Ishikawa (cell line): ENCODE measurements around the gene ZFAND3.

Source experiments
- CEBPB ChIP-seq: IDR thresholded peaks from 2 replicates; pipeline ENCODE4 v1.6.1; 2012
- CREB1 ChIP-seq: IDR thresholded peaks from 2 replicates; pipeline ENCODE4 v1.6.1; 2012; ENCODE audit warnings: low read depth
- EGR1 ChIP-seq: IDR thresholded peaks from 2 replicates; pipeline ENCODE4 v1.6.1; 2012
- EP300 ChIP-seq: IDR thresholded peaks from 2 replicates; pipeline ENCODE4 v1.6.1; 2012; ENCODE audit warnings: borderline replicate concordance
- FOXM1 ChIP-seq: IDR thresholded peaks from 2 replicates; pipeline ENCODE4 v1.6.1; 2012; ENCODE audit warnings: low read depth, borderline replicate concordance
- NFIC ChIP-seq: IDR thresholded peaks from 2 replicates; pipeline ENCODE4 v1.6.1; 2012
- RAD21 ChIP-seq: IDR thresholded peaks from 2 replicates; pipeline ENCODE4 v1.6.1; 2012; ENCODE audit warnings: low read depth
- TAF1 ChIP-seq: IDR thresholded peaks from 2 replicates; pipeline ENCODE4 v1.6.1; 2012; ENCODE audit warnings: low read depth, mild to moderate bottlenecking
- TCF12 ChIP-seq: IDR thresholded peaks from 2 replicates; pipeline ENCODE4 v1.6.1; 2012; ENCODE audit warnings: low read depth
- TEAD4 ChIP-seq: IDR thresholded peaks from 2 replicates; pipeline ENCODE4 v1.6.1; 2012
- YY1 ChIP-seq: IDR thresholded peaks from 2 replicates; pipeline ENCODE4 v1.6.1; 2012; ENCODE audit warnings: low read depth
- ZBTB7A ChIP-seq: IDR thresholded peaks from 2 replicates; pipeline ENCODE4 v1.6.1; 2012; ENCODE audit warnings: low read depth
- TF ChIP-seq, protein P1 (sequence below): IDR thresholded peaks from 2 replicates; pipeline ENCODE4 v1.6.1; 2012
- TF ChIP-seq, protein P2 (sequence below): IDR thresholded peaks from 2 replicates; pipeline ENCODE4 v1.6.1; 2012
- TF ChIP-seq, protein P3 (sequence below): IDR thresholded peaks from 2 replicates; pipeline ENCODE4 v1.6.1; 2012; ENCODE audit warnings: low read depth, mild to moderate bottlenecking

ZFAND3 gene

DNA sequence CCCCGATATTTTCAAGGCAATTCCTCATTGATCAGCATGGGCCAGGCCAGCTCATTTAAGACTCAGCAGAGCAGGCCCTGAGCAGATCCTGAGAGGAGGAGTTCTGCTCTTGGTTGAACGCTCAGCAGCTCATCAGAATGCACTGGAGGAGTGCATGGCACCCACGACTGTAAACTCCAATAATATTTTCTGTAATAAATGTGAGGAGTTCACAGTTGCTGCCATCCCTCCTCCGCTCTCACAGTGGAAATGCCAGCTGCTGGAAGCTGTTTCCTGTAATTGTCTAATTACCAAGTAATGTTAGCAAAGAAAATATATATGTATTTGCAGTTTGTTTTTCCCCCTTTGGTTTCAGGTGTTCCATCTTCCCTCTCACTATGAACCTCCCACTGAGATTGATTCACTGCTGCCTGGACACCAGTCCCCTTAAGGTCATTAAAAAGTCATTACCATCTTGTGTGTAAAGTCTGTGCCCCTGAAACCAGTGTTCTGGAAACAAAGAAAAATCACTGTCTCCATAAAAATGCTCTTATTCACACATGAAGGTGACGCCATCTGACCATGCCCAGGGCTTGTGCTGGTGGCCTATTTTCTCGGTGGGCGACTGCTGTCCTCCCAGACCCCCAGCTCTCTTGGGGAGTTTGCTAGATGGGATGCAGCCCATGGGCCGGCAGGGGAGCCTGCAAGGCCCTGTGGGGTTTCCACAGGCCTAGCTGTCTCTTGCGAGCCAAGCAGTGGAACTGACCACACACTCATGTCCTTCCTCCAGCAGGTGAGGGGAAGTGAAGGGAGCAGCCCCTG is 374.2 kb downstream of the ZFAND3 start:
- TF ChIP-seq EGR1 (no peak), TAF1 (no peak), TEAD4 (no peak), TCF12 (no peak), EP300 (no peak), CREB1 (no peak), FOXM1 (no peak), NFIC (no peak), ZBTB7A (no peak)
- TF ChIP-seq, protein P1, sequence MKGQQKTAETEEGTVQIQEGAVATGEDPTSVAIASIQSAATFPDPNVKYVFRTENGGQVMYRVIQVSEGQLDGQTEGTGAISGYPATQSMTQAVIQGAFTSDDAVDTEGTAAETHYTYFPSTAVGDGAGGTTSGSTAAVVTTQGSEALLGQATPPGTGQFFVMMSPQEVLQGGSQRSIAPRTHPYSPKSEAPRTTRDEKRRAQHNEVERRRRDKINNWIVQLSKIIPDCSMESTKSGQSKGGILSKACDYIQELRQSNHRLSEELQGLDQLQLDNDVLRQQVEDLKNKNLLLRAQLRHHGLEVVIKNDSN = no peak
- TF ChIP-seq, protein P2, sequence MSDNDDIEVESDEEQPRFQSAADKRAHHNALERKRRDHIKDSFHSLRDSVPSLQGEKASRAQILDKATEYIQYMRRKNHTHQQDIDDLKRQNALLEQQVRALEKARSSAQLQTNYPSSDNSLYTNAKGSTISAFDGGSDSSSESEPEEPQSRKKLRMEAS = no peak

DNA sequence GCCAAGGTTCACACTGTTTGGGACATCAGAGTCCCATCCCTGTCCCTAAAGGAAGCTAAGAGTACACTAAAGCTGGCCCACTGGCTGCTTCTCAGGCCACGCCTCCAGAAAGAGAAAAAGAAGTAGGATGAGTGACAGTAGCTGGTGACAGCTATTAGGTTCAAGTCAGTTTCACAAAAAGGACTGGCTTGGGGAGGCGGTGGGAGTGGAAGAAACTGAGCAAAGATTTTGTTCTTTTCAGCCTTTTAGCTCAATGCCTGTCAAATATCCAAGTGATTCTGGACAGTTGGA is 374.7 kb downstream of the ZFAND3 start:
- TF ChIP-seq NFIC = no peak

DNA sequence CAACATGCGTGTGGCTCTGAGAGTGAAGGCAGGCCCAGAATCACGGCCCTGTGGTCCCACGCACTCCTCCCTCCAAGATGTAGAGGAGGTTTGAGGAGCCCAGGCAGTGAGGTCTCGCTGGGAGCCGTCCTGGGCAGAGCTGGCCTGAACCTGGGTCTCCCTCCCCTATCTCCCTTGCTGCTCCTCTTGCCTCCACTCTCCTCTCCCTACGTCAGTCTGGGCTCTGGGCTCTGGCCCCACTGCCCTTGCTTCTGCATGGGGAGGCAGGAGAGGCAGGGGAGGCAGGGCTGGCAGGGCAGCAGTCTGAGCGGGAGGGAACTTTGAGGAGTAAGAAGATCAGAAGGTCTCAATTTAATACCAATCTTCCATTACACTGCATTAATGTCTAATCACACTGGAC is 375.1 kb downstream of the ZFAND3 start:
- TF ChIP-seq EGR1 (no peak), TAF1 (no peak), CEBPB (no peak), YY1 (no peak), FOXM1 (no peak), EP300 (no peak), NFIC (no peak), CREB1 (no peak), ZBTB7A (no peak), TEAD4 (no peak), TCF12 (no peak), RAD21 (no peak)
- TF ChIP-seq, protein P1 = no peak
- TF ChIP-seq, protein P2 = no peak
- TF ChIP-seq, protein P3, sequence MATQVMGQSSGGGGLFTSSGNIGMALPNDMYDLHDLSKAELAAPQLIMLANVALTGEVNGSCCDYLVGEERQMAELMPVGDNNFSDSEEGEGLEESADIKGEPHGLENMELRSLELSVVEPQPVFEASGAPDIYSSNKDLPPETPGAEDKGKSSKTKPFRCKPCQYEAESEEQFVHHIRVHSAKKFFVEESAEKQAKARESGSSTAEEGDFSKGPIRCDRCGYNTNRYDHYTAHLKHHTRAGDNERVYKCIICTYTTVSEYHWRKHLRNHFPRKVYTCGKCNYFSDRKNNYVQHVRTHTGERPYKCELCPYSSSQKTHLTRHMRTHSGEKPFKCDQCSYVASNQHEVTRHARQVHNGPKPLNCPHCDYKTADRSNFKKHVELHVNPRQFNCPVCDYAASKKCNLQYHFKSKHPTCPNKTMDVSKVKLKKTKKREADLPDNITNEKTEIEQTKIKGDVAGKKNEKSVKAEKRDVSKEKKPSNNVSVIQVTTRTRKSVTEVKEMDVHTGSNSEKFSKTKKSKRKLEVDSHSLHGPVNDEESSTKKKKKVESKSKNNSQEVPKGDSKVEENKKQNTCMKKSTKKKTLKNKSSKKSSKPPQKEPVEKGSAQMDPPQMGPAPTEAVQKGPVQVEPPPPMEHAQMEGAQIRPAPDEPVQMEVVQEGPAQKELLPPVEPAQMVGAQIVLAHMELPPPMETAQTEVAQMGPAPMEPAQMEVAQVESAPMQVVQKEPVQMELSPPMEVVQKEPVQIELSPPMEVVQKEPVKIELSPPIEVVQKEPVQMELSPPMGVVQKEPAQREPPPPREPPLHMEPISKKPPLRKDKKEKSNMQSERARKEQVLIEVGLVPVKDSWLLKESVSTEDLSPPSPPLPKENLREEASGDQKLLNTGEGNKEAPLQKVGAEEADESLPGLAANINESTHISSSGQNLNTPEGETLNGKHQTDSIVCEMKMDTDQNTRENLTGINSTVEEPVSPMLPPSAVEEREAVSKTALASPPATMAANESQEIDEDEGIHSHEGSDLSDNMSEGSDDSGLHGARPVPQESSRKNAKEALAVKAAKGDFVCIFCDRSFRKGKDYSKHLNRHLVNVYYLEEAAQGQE = no peak

DNA sequence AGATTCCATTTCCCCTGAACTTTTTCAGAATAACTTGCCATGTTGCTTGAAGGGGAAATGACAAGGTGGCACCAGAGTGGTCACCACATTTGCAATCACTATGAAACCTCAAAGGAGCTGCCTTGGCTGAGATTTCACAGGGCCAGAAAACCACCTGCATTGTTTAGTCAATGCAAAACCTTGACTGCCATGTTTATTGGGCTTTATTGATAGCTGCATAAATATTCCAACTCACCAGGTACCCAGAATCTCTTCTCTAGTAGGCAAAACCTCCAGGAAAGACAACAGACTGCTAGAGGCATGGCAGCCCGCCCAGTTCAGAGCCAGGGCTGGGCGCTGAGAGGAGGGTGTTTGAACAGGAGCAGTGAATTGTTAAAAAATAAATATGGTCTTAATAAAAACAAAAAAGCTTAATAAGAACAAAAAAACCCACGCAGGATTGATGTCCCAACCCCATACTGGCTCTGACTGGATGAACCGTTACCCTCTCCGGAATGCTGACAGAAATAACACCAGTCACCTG is 375.6 kb downstream of the ZFAND3 start:
- no peak for TF ChIP-seq TEAD4
- TF ChIP-seq RAD21 = no peak
- TF ChIP-seq, protein P3 = no peak
- TF ChIP-seq YY1 = no peak
- no peak for TF ChIP-seq EGR1
- TF ChIP-seq CREB1 = no peak
- TF ChIP-seq NFIC = no peak
- TF ChIP-seq EP300 = no peak

DNA sequence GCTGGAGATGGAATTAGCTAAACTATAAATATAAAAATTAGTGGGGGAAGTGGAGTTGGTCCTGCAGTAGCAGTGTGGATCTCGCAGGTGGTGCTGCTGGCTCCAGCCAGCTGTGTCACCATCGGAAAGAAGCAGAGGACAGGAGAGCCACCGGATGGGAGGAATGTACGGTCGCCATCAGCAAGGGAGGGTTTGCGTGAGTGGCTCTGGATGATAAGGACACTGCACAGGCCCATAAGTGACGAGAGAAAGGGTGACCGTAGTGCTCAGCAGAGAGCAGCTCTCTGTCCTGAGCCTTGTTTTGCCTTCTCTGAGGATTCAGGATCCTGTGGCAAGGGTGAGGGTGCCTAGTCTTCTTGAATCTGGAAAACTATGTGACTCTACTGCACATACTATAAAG is 378.7 kb downstream of the ZFAND3 start:
- TF ChIP-seq ZBTB7A = no peak
- no peak for TF ChIP-seq CEBPB
- TF ChIP-seq FOXM1 = no peak
- no peak for TF ChIP-seq EP300
- no peak for TF ChIP-seq YY1
- no peak for TF ChIP-seq RAD21
- TF ChIP-seq TCF12 = no peak
- no peak for TF ChIP-seq NFIC
- TF ChIP-seq EGR1 = no peak
- no peak for TF ChIP-seq TAF1
- TF ChIP-seq, protein P1 = no peak
- TF ChIP-seq, protein P3 = no peak
- TF ChIP-seq, protein P2 = no peak
- TF ChIP-seq TEAD4 = no peak
- no peak for TF ChIP-seq CREB1
